ENCODE results near the gene DNTT. TPM values are rescaled to one million over a fixed set of nuclear protein-coding genes. Genes with fewer than 3 reads are reported as not detected.

Gene DNTT
- total and polyA plus RNA-seq, 9 of the 15 experiments (the other 6 are each of a cell fraction or from before 2014, with no cell fraction given): not detected

GRCh38 chr10:96261930-96262329 is 42.3 kb upstream of the DNTT start:
- H3K9me1 ChIP-seq (ENCODE audit: control insufficient read depth, insufficient read depth, low read length): no peaks in the 10 kb centered on the region
- H4K20me1 ChIP-seq (replicated peaks; ENCODE audit: control insufficient read depth, insufficient read depth, low read length): no peaks in the 10 kb centered on the region
- peaks cover 0 to 21% of the 10 kb centered on the region in 2 experiments; a peak in 2 of 5 replicates for H3K27me3 ChIP-seq (ENCODE audit: control insufficient read depth in 2 of 2, insufficient read depth in 2 of 2, low read length in 2 of 2)
- H3K4me2 ChIP-seq (ENCODE audit: insufficient read depth, low read length): no peak overlapping the region
- no peaks in the 10 kb centered on the region for H3K79me2 ChIP-seq (ENCODE audit: control insufficient read depth, insufficient read depth, low read length)
- no peak for FAIRE-seq
- ChIA-PET POLR2A (no interaction called here), CTCF (ENCODE audit: low intra/inter-chr PET ratio) (no interaction called here)
- TF ChIP-seq EGR1 (conservative IDR thresholded peaks at IDR 0.05) (peak; percentile 54), KDM1A (IDR thresholded peaks at IDR 0.05) (no peak), ZFP30 (CRISPR knock-in tag; IDR thresholded peaks at IDR 0.05; ENCODE audit: borderline replicate concordance) (no peak), ARID3B (CRISPR knock-in tag; IDR thresholded peaks at IDR 0.05; ENCODE audit: borderline replicate concordance) (no peak), KHSRP (IDR thresholded peaks at IDR 0.05) (no peak), NFRKB (IDR thresholded peaks at IDR 0.05; ENCODE audit: low read depth) (no peak), ELK1 (CRISPR knock-in tag; IDR thresholded peaks at IDR 0.05) (no peak)
- 0% methylated on average over 3 of the region's 3 CpGs for WGBS (ENCODE audit: insufficient coverage, low coverage, missing lambda C conversion rate)
- H3K27ac ChIP-seq (ENCODE audit: extremely low read depth, low read depth, low read length): no peak overlapping the region
- no peaks in the 10 kb centered on the region for H3K36me3 ChIP-seq (ENCODE audit: control insufficient read depth, insufficient read depth, low read length)
- H3K9me3 ChIP-seq (replicated peaks; ENCODE audit: control insufficient read depth, insufficient read depth, low read depth, low read length): no peaks in the 10 kb centered on the region
- no peaks in the 10 kb centered on the region for H3K4me1 ChIP-seq (replicated peaks in 1 of 2; ENCODE audit: control insufficient read depth in 2 of 2, insufficient read depth in 2 of 2, low read length in 2 of 2)
- no peak overlapping the region for H2AFZ ChIP-seq (ENCODE audit: low read depth, low read length)
- DNase-seq (ENCODE audit: extremely low read depth in 1 of 4, low spot score in 3 of 4): no peak
- intact Hi-C loops (cut with micrococcal nuclease) (no loop called here), in situ Hi-C loops (cut with MboI) (no loop called here)
- no peak overlapping the region for H3K4me3 ChIP-seq
- ATAC-seq: no peak
- no peak overlapping the region for H3K9ac ChIP-seq (ENCODE audit: insufficient read depth in 1 of 2, low read depth in 2 of 2, low read length in 2 of 2)
- no TSS peak for BruUV-seq (replicated peaks)

Data from K562 (cell line).